ENCODE results near the gene STK33. TPM values are rescaled to one million over a fixed set of nuclear protein-coding genes. Genes with fewer than 3 reads are reported as not detected.

The STK33 gene
- polyA plus RNA-seq, 1 of the 3 experiments (the other 2 are of a cell fraction): 12.3 TPM

DNA sequence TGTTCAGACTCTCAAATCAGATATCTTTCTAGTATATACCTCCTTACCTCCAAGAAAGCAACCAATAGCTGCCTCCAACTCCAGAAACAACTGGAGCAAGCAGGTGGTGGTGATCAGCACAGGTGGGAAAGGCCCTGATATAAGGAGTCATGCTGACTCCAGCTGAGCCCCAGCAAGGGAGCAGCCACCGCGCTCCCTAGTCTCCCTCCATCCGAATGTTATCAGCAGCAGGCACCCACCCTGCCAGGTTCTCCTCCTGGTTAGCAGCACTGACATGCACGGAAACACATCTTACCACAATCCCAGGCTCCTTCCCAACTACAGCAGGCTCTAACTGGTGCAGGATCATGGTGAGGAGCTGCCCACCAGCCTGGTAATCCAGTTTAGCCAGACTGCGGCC lies 18.5 kb upstream of the STK33 start:
- H3K4me3 ChIP-seq (ENCODE audit: low read depth in 2 of 2, low read length in 1 of 2): no peak overlapping the region
- WGBS (ENCODE audit: low lambda C conversion rate): 91% methylated on average over 5 of the region's 5 CpGs
- no peaks in the 10 kb centered on the region for H3K9me3 ChIP-seq
- no peak overlapping the region for H3K4me2 ChIP-seq
- H2AFZ ChIP-seq (ENCODE audit: low read depth): no peak overlapping the region
- no peak overlapping the region for H3K9ac ChIP-seq
- POLR2A ChIA-PET: interaction anchor here (0.6 kb wide), 1 partner anchor 200 kb away, joined by 3 read pairs; no protein-coding TSS in a partner anchor
- CTCF ChIA-PET: no interaction called here
- H3K27me3 ChIP-seq (ENCODE audit: insufficient read depth): no peaks in the 10 kb centered on the region
- H3K4me1 ChIP-seq (ENCODE audit: control insufficient read depth in 1 of 2, insufficient read depth in 2 of 2, low read depth in 1 of 2, low read length in 1 of 2): no peaks in the 10 kb centered on the region
- H3K9me2 ChIP-seq: no peaks in the 10 kb centered on the region
- H3K36me3 ChIP-seq (replicated peaks in 1 of 2; ENCODE audit: control insufficient read depth in 1 of 2, insufficient read depth in 2 of 2, low read length in 1 of 2): peaks cover 0 to 12% of the 10 kb centered on the region in 2 experiments
- TF ChIP-seq SIN3A (IDR thresholded peaks at IDR 0.05; ENCODE audit: borderline replicate concordance, low read depth, low read length) (no peak), TCF12 (IDR thresholded peaks at IDR 0.05) (no peak), TAF1 (IDR thresholded peaks at IDR 0.05; ENCODE audit: borderline replicate concordance, low read depth, low read length) (no peak), YY1 (IDR thresholded peaks at IDR 0.05; ENCODE audit: low read depth) (no peak), RCOR1 (IDR thresholded peaks at IDR 0.05; ENCODE audit: low read length) (no peak), RAD21 (IDR thresholded peaks at IDR 0.05; ENCODE audit: low read length) (no peak), JUND (IDR thresholded peaks at IDR 0.05) (no peak), MEF2A (IDR thresholded peaks at IDR 0.05; ENCODE audit: borderline replicate concordance, low read depth) (no peak)
- TF ChIP-seq, protein P1, sequence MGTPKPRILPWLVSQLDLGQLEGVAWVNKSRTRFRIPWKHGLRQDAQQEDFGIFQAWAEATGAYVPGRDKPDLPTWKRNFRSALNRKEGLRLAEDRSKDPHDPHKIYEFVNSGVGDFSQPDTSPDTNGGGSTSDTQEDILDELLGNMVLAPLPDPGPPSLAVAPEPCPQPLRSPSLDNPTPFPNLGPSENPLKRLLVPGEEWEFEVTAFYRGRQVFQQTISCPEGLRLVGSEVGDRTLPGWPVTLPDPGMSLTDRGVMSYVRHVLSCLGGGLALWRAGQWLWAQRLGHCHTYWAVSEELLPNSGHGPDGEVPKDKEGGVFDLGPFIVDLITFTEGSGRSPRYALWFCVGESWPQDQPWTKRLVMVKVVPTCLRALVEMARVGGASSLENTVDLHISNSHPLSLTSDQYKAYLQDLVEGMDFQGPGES (IDR thresholded peaks at IDR 0.05; ENCODE audit: low read depth, low read length): no peak
- TF ChIP-seq, protein P2, sequence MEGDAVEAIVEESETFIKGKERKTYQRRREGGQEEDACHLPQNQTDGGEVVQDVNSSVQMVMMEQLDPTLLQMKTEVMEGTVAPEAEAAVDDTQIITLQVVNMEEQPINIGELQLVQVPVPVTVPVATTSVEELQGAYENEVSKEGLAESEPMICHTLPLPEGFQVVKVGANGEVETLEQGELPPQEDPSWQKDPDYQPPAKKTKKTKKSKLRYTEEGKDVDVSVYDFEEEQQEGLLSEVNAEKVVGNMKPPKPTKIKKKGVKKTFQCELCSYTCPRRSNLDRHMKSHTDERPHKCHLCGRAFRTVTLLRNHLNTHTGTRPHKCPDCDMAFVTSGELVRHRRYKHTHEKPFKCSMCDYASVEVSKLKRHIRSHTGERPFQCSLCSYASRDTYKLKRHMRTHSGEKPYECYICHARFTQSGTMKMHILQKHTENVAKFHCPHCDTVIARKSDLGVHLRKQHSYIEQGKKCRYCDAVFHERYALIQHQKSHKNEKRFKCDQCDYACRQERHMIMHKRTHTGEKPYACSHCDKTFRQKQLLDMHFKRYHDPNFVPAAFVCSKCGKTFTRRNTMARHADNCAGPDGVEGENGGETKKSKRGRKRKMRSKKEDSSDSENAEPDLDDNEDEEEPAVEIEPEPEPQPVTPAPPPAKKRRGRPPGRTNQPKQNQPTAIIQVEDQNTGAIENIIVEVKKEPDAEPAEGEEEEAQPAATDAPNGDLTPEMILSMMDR (IDR thresholded peaks at IDR 0.05): no peak
- H3F3A ChIP-seq (replicated peaks; ENCODE audit: insufficient read depth): no peaks in the 10 kb centered on the region
- no peaks in the 10 kb centered on the region for H3K79me2 ChIP-seq (ENCODE audit: insufficient read depth)
- no peak overlapping the region for H3K27ac ChIP-seq (ENCODE audit: low read depth in 2 of 2, low read length in 1 of 2)
- no peaks in the 10 kb centered on the region for H4K20me1 ChIP-seq (ENCODE audit: insufficient read depth)
- DNase-seq: no peak

DNA sequence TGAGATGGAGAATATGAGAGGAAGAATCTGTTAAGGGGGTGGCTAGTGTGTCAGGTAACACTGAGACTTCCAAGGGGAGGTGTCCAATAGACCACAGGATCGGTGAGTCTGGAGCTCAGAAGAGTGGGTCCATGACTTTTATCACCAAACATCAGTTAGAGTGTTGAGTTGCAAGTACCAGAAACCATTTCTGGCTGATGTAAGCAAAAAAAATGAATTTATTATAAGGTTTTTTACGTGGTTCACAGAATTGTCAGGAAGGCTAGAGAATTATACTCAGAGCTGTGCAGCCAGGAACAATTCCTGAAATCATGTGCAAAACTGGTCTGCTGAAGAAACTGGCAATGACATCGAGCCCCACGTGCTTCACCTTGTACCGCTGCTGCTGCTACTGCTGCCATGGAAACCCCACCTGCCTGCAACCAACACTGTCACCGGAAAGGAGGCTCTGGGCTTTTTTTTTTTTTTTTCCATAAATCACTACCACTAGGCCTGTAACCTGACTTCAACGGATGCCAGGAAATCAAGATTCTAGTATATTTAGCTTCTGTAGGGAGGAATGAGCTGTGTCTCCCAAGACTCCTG lies 16.6 kb upstream of the STK33 start:
- 88% methylated on average over 7 of the region's 7 CpGs for WGBS (ENCODE audit: low lambda C conversion rate)
- no peaks in the 10 kb centered on the region for H3K4me1 ChIP-seq (ENCODE audit: control insufficient read depth in 1 of 2, insufficient read depth in 2 of 2, low read depth in 1 of 2, low read length in 1 of 2)
- DNase-seq: no peak
- TF ChIP-seq TAF1 (IDR thresholded peaks at IDR 0.05; ENCODE audit: borderline replicate concordance, low read depth, low read length): no peak
- TF ChIP-seq FOXM1 (IDR thresholded peaks at IDR 0.05; ENCODE audit: low read depth): no peak
- TF ChIP-seq JUND (IDR thresholded peaks at IDR 0.05): no peak
- TF ChIP-seq MXI1 (IDR thresholded peaks at IDR 0.05; ENCODE audit: low read depth, low read length): no peak
- TF ChIP-seq, protein P3, sequence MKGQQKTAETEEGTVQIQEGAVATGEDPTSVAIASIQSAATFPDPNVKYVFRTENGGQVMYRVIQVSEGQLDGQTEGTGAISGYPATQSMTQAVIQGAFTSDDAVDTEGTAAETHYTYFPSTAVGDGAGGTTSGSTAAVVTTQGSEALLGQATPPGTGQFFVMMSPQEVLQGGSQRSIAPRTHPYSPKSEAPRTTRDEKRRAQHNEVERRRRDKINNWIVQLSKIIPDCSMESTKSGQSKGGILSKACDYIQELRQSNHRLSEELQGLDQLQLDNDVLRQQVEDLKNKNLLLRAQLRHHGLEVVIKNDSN (IDR thresholded peaks at IDR 0.05; ENCODE audit: borderline replicate concordance, low read depth): no peak
- TF ChIP-seq, protein P2 (IDR thresholded peaks at IDR 0.05): no peak
- TF ChIP-seq, protein P4, sequence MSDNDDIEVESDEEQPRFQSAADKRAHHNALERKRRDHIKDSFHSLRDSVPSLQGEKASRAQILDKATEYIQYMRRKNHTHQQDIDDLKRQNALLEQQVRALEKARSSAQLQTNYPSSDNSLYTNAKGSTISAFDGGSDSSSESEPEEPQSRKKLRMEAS (IDR thresholded peaks at IDR 0.05; ENCODE audit: low read depth): no peak
- no peak for TF ChIP-seq YY1 (IDR thresholded peaks at IDR 0.05; ENCODE audit: low read depth)
- TF ChIP-seq CHD2 (IDR thresholded peaks at IDR 0.05; ENCODE audit: low read length, partially characterized antibody): no peak
- TF ChIP-seq NFIC (IDR thresholded peaks at IDR 0.05; ENCODE audit: borderline replicate concordance): no peak
- TF ChIP-seq, protein P5, sequence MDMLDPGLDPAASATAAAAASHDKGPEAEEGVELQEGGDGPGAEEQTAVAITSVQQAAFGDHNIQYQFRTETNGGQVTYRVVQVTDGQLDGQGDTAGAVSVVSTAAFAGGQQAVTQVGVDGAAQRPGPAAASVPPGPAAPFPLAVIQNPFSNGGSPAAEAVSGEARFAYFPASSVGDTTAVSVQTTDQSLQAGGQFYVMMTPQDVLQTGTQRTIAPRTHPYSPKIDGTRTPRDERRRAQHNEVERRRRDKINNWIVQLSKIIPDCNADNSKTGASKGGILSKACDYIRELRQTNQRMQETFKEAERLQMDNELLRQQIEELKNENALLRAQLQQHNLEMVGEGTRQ (IDR thresholded peaks at IDR 0.05; ENCODE audit: borderline replicate concordance, low read depth, low read length): no peak
- TF ChIP-seq SIN3A (IDR thresholded peaks at IDR 0.05; ENCODE audit: borderline replicate concordance, low read depth, low read length): no peak

More for the DNA sequence above, 16.6 kb upstream of the STK33 start:
- no peaks in the 10 kb centered on the region for H3K79me2 ChIP-seq (ENCODE audit: insufficient read depth)
- H4K20me1 ChIP-seq (ENCODE audit: insufficient read depth): no peaks in the 10 kb centered on the region
- no peak overlapping the region for H3K9ac ChIP-seq
- no peak overlapping the region for H3K4me2 ChIP-seq
- H3K9me3 ChIP-seq: no peaks in the 10 kb centered on the region
- no peaks in the 10 kb centered on the region for H3K9me2 ChIP-seq
- H3F3A ChIP-seq (replicated peaks; ENCODE audit: insufficient read depth): no peaks in the 10 kb centered on the region
- no peak overlapping the region for H3K4me3 ChIP-seq (ENCODE audit: low read depth in 2 of 2, low read length in 1 of 2)
- no peak overlapping the region for H3K27ac ChIP-seq (ENCODE audit: low read depth in 2 of 2, low read length in 1 of 2)
- no peak overlapping the region for H2AFZ ChIP-seq (ENCODE audit: low read depth)
- no peaks in the 10 kb centered on the region for H3K36me3 ChIP-seq (replicated peaks in 1 of 2; ENCODE audit: control insufficient read depth in 1 of 2, insufficient read depth in 2 of 2, low read length in 1 of 2)
- CTCF ChIA-PET: interaction anchor here (1.1 to 1.3 kb wide), 2 partner anchors 27 to 391 kb away, joined by 3 read pairs; no protein-coding TSS in a partner anchor
- H3K27me3 ChIP-seq (ENCODE audit: insufficient read depth): no peaks in the 10 kb centered on the region
- POLR2A ChIA-PET: no interaction called here
